Measurements from ENCODE around the gene THBS2.

THBS2 gene

GRCh38 chr6:169274781-169275180, 21.1 kb upstream of the THBS2 start:
- Histone ChIP-seq H3K79me2 (ENCODE audit: low read length) (no peaks in the 10 kb centered on the region), H2AFZ (ENCODE audit: low read length) (no peak overlapping the region), H3K9me3 (replicated peaks; ENCODE audit: insufficient read depth, low read length) (no peaks in the 10 kb centered on the region), H3K4me3 (ENCODE audit: low read length) (no peak overlapping the region), H3F3A (ENCODE audit: insufficient read depth, low read length) (no peaks in the 10 kb centered on the region), H3K27me3 (replicated peaks; ENCODE audit: insufficient read depth, low read length) (no peaks in the 10 kb centered on the region), H3K9ac (ENCODE audit: low read length) (no peak overlapping the region), H3K4me2 (ENCODE audit: low read depth, low read length) (no peak overlapping the region), H4K20me1 (ENCODE audit: insufficient read depth, low read length) (no peaks in the 10 kb centered on the region), H3K9me2 (replicated peaks; ENCODE audit: insufficient read depth, low read length) (no peaks in the 10 kb centered on the region), H3K4me1 (ENCODE audit: low read length) (no peaks in the 10 kb centered on the region), H3K27ac (ENCODE audit: low read length) (no peak overlapping the region), H3K36me3 (replicated peaks; ENCODE audit: insufficient read depth, low read length) (no peaks in the 10 kb centered on the region)
- TF ChIP-seq EZH2phosphoT487 (IDR thresholded peaks at IDR 0.05; ENCODE audit: low read length) (no peak), CTCF (IDR thresholded peaks at IDR 0.05; ENCODE audit: low read length) (no peak), EZH2 (optimal IDR thresholded peaks at IDR 0.05; ENCODE audit: low read depth, low read length) (no peak)
- DNase-seq, result no peak

- Histone ChIP-seq H3K4me3 (ENCODE audit: low read length) (no peak overlapping the region), H3K9me3 (replicated peaks; ENCODE audit: insufficient read depth, low read length) (no peaks in the 10 kb centered on the region), H3K9ac (ENCODE audit: low read length) (no peak overlapping the region), H3K4me2 (ENCODE audit: low read depth, low read length) (no peak overlapping the region), H4K20me1 (ENCODE audit: insufficient read depth, low read length) (no peaks in the 10 kb centered on the region), H3F3A (ENCODE audit: insufficient read depth, low read length) (no peaks in the 10 kb centered on the region), H2AFZ (ENCODE audit: low read length) (no peak overlapping the region), H3K9me2 (replicated peaks; ENCODE audit: insufficient read depth, low read length) (no peaks in the 10 kb centered on the region), H3K79me2 (ENCODE audit: low read length) (no peaks in the 10 kb centered on the region), H3K27me3 (replicated peaks; ENCODE audit: insufficient read depth, low read length) (no peaks in the 10 kb centered on the region), H3K4me1 (ENCODE audit: low read length) (no peaks in the 10 kb centered on the region), H3K36me3 (replicated peaks; ENCODE audit: insufficient read depth, low read length) (no peaks in the 10 kb centered on the region), H3K27ac (ENCODE audit: low read length) (no peak overlapping the region)
- TF ChIP-seq EZH2 (optimal IDR thresholded peaks at IDR 0.05; ENCODE audit: low read depth, low read length) (no peak), CTCF (IDR thresholded peaks at IDR 0.05; ENCODE audit: low read length) (no peak), EZH2phosphoT487 (IDR thresholded peaks at IDR 0.05; ENCODE audit: low read length) (no peak)
- no peak for DNase-seq
Observed at GRCh38 chr6:169273511-169273910, 19.9 kb upstream of the THBS2 start.

- no peak overlapping the region for H3K4me3 ChIP-seq (ENCODE audit: low read length)
- no peak for DNase-seq
Observed at GRCh38 chr6:169271877-169272216, 18.2 kb upstream of the THBS2 start.

More at GRCh38 chr6:169271877-169272216, 18.2 kb upstream of the THBS2 start:
- Histone ChIP-seq H3K36me3 (replicated peaks; ENCODE audit: insufficient read depth, low read length) (no peaks in the 10 kb centered on the region), H3K79me2 (ENCODE audit: low read length) (no peaks in the 10 kb centered on the region), H4K20me1 (ENCODE audit: insufficient read depth, low read length) (no peaks in the 10 kb centered on the region), H3K4me2 (ENCODE audit: low read depth, low read length) (no peak overlapping the region), H3K4me1 (ENCODE audit: low read length) (no peaks in the 10 kb centered on the region), H3K9me3 (replicated peaks; ENCODE audit: insufficient read depth, low read length) (no peaks in the 10 kb centered on the region), H3K27ac (ENCODE audit: low read length) (no peak overlapping the region), H3K9me2 (replicated peaks; ENCODE audit: insufficient read depth, low read length) (no peaks in the 10 kb centered on the region), H3K9ac (ENCODE audit: low read length) (no peak overlapping the region), H2AFZ (ENCODE audit: low read length) (no peak overlapping the region), H3F3A (ENCODE audit: insufficient read depth, low read length) (no peaks in the 10 kb centered on the region), H3K27me3 (replicated peaks; ENCODE audit: insufficient read depth, low read length) (no peaks in the 10 kb centered on the region)
- no peak for TF ChIP-seq EZH2phosphoT487 (IDR thresholded peaks at IDR 0.05; ENCODE audit: low read length)
- no peak for TF ChIP-seq CTCF (IDR thresholded peaks at IDR 0.05; ENCODE audit: low read length)
- TF ChIP-seq EZH2 (optimal IDR thresholded peaks at IDR 0.05; ENCODE audit: low read depth, low read length), result no peak
